Neural crest cell (in vitro differentiated cells): Measurements from ENCODE around the gene CDK7. TPM values are rescaled to one million over a fixed set of nuclear protein-coding genes. Genes with fewer than 3 reads are reported as not detected.

Experiments
- DNase-seq: peaks from one replicate; pipeline ENCODE4 v3.0.0; 2021; ENCODE audit warnings: low read depth, mixed read lengths, low spot score
- H3K27ac Mint-ChIP-seq: one replicate; pipeline ENCODE4 v1.8.0; 2021; ENCODE audit warnings: mild to moderate bottlenecking, mixed read lengths; ENCODE audit not compliant: unreplicated experiment
- H3K27me3 Mint-ChIP-seq: 2 replicates; pipeline ENCODE4 v1.8.0; 2021; ENCODE audit warnings: low read depth, mild to moderate bottlenecking, mixed read lengths
- H3K36me3 Mint-ChIP-seq: 2 replicates; pipeline ENCODE4 v1.8.0; 2021; ENCODE audit warnings: low read depth, mild to moderate bottlenecking, mixed read lengths
- H3K4me1 Mint-ChIP-seq: 2 replicates; pipeline ENCODE4 v1.8.0; 2021; ENCODE audit warnings: mixed read lengths
- H3K4me3 Mint-ChIP-seq: one replicate; pipeline ENCODE4 v1.8.0; 2021; ENCODE audit warnings: mild to moderate bottlenecking, mixed read lengths
- H3K9me3 Mint-ChIP-seq: 2 replicates; pipeline ENCODE4 v1.8.0; 2021; ENCODE audit warnings: mixed read lengths
- CTCF ChIP-seq: fragments of 200-600 bp; sonication (generic); conservative IDR thresholded peaks from 2 replicates; pipeline ENCODE4 v1.5.0; 2021; ENCODE audit warnings: antibody characterized with exemption, mild to moderate bottlenecking
- total RNA-seq: library from RNA; stranded (reverse); gene quantifications from 2 replicates; pipeline ENCODE4 v1.2.1, GENCODE V29; 2021

CDK7 gene
- total RNA-seq, 1 donor from 2014 or later: 29.4 TPM

DNA sequence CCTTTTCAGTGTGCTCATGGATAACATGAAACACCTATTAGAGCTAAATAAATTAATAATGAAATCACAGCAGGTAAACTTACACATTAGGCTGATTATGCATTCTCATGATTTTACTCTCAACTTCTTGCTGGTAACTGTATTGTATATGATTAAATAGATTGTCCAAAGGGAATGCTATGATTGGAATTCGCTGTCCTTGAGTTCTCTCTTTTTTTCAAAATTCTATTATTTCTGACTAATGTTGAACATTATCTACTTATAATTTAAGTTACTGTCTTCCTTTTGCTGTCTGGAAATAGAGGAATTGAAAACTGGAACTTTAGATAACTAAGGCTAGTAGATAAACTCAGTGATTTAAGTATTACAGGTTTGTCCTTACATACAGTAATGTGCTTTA is 32.2 kb upstream of the CDK7 start:
- Mint-ChIP-seq H3K27me3 (no peaks in the 10 kb centered on the region), H3K4me1 (no peaks in the 10 kb centered on the region), H3K36me3 (peaks cover 2% of the 10 kb centered on the region), H3K9me3 (no peaks in the 10 kb centered on the region), H3K4me3 (no peak overlapping the region), H3K27ac (no peak overlapping the region)
- TF ChIP-seq CTCF: no peak
- DNase-seq: no peak

DNA sequence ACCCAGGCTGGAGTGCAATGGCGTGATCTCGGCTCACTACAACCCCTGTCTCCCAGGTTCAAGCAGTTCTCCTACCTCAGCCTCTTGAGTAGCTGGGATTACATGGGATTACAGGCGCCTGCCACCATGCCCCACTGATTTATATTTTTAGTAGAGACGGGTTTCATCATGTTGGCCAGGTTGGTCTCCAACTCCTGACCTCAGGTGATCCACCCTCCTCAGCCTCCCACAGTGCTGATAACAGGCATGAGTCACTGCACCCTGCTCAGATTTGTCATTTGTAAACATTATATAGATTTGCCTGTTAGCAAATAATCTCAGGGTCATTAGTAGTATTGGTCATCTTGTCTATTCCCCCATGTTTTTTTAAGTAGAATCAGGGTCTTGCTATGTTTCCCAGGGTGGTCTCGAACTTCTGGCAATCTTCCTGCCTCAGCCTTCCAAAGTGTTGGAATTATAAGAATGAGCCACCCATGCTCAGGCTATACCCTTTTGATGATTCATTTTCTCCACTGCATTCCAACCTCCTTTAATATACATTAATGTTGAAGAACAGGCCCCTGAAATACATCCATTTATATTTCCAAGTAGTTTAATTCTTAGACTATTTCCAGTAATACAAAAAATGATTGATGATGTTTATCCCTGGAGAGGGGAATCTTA is 28.0 kb upstream of the CDK7 start:
- Mint-ChIP-seq H3K9me3 (no peaks in the 10 kb centered on the region), H3K27me3 (no peaks in the 10 kb centered on the region), H3K36me3 (peaks cover 2% of the 10 kb centered on the region), H3K4me1 (no peaks in the 10 kb centered on the region), H3K4me3 (no peak overlapping the region), H3K27ac (no peak overlapping the region)
- DNase-seq: no peak
- no peak for TF ChIP-seq CTCF

DNA sequence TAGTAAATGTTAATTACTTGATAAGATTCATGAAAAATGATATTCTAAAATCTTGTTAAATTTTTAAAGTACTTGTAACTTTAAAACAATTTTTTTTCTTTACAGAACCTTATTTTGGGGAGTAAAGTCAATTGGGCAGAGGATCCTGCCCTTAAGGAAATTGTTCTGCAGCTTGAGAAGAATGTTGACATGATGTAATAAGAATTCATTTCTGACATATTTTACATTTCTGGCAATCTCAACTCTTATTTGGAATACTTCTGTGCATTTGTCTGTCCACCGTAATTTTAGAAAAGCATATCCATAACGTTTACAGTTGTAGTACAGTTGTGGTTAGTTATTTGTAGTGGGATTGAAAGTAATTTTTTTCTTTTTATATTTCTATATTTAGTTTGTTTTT is 25.1 kb upstream of the CDK7 start:
- Mint-ChIP-seq H3K36me3 (peaks cover 2% of the 10 kb centered on the region), H3K9me3 (no peaks in the 10 kb centered on the region), H3K4me3 (no peak overlapping the region), H3K27ac (no peak overlapping the region), H3K27me3 (no peaks in the 10 kb centered on the region), H3K4me1 (no peaks in the 10 kb centered on the region)
- TF ChIP-seq CTCF: no peak
- DNase-seq: no peak

GRCh38 chr5:69211200-69211599 is 23.5 kb upstream of the CDK7 start:
- Mint-ChIP-seq H3K36me3 (peaks cover 2% of the 10 kb centered on the region), H3K9me3 (no peaks in the 10 kb centered on the region)

GRCh38 chr5:69212022-69212421 is 22.7 kb upstream of the CDK7 start:
- no peaks in the 10 kb centered on the region for H3K27me3 Mint-ChIP-seq

More at GRCh38 chr5:69211200-69211599, 23.5 kb upstream of the CDK7 start:
- TF ChIP-seq CTCF: no peak
- no peak overlapping the region for H3K4me3 Mint-ChIP-seq
- no peaks in the 10 kb centered on the region for H3K27me3 Mint-ChIP-seq
- H3K4me1 Mint-ChIP-seq: no peaks in the 10 kb centered on the region
- H3K27ac Mint-ChIP-seq: no peak overlapping the region
- DNase-seq: no peak

More at GRCh38 chr5:69212022-69212421, 22.7 kb upstream of the CDK7 start:
- no peak overlapping the region for H3K4me3 Mint-ChIP-seq
- no peak for DNase-seq
- no peaks in the 10 kb centered on the region for H3K9me3 Mint-ChIP-seq
- no peaks in the 10 kb centered on the region for H3K4me1 Mint-ChIP-seq
- no peaks in the 10 kb centered on the region for H3K36me3 Mint-ChIP-seq
- no peak for TF ChIP-seq CTCF
- no peak overlapping the region for H3K27ac Mint-ChIP-seq
